Stimulated activated CD4-positive, alpha-beta T cell treated with anti-CD3 and anti-CD28 coated beads, TNF-alpha, amount 100 ng/mL, for 4 hours (primary cell): ENCODE results near the gene COL17A1.

ENCODE experiments used
- DNase-seq, 3 experiments: peaks; one replicate each; pipeline ENCODE4 v3.0.0-alpha.2; 2020; ENCODE audit warnings: low read depth in 3 of 3

The COL17A1 gene

GRCh38 chr10:104032144-104032775 is 53.4 kb downstream of the COL17A1 start:
- no peak for DNase-seq

- no peak for DNase-seq
These were observed 54.0 kb downstream of the COL17A1 start for GRCh38 chr10:104031631-104032030.

GRCh38 chr10:104029521-104029860 is 56.2 kb downstream of the COL17A1 start:
- DNase-seq = no peak

GRCh38 chr10:104028823-104029520 is 56.7 kb downstream of the COL17A1 start:
- DNase-seq = no peak

GRCh38 chr10:104028146-104028545 is 57.5 kb downstream of the COL17A1 start:
- DNase-seq = no peak

GRCh38 chr10:104026762-104027161 is 58.9 kb downstream of the COL17A1 start:
- DNase-seq = no peak

- DNase-seq = no peak
These were observed 60.2 kb downstream of the COL17A1 start for GRCh38 chr10:104025524-104025923.

- no peak for DNase-seq
These were observed 63.7 kb downstream of the COL17A1 start for GRCh38 chr10:104022026-104022425.

- no peak for DNase-seq
These were observed 64.4 kb downstream of the COL17A1 start for GRCh38 chr10:104021246-104021645.

- no peak for DNase-seq
These were observed 65.7 kb downstream of the COL17A1 start for GRCh38 chr10:104020020-104020419.

- no peak for DNase-seq
These were observed 67.2 kb downstream of the COL17A1 start for GRCh38 chr10:104018471-104018870.

GRCh38 chr10:104016661-104017060 is 69.0 kb downstream of the COL17A1 start:
- no peak for DNase-seq

GRCh38 chr10:104014176-104014575 is 71.5 kb downstream of the COL17A1 start:
- no peak for DNase-seq

- DNase-seq = no peak
These were observed 72.2 kb downstream of the COL17A1 start for GRCh38 chr10:104013489-104013888.

GRCh38 chr10:104011904-104012303 is 73.8 kb downstream of the COL17A1 start:
- no peak for DNase-seq

GRCh38 chr10:104005172-104005863 is 80.4 kb downstream of the COL17A1 start:
- DNase-seq = no peak

GRCh38 chr10:104002911-104003310 is 82.8 kb downstream of the COL17A1 start:
- DNase-seq = no peak

- DNase-seq = no peak
These were observed 86.9 kb downstream of the COL17A1 start for GRCh38 chr10:103998805-103999204.

- DNase-seq = no peak
These were observed 90.5 kb downstream of the COL17A1 start for GRCh38 chr10:103995134-103995533.

- DNase-seq = no peak
These were observed 94.1 kb downstream of the COL17A1 start for GRCh38 chr10:103991393-103992128.

- DNase-seq = no peak
These were observed 95.1 kb downstream of the COL17A1 start for GRCh38 chr10:103990531-103990930.

GRCh38 chr10:103990121-103990520 is 95.6 kb downstream of the COL17A1 start:
- DNase-seq = no peak
